Thyroid gland (tissue), 4 donors: ENCODE data around the gene TNIK.

ENCODE experiments used
- CTCF ChIP-seq, 6 experiments: fragments of 200-600 bp in 3 of 6; fragments of 450-650 bp in 3 of 6; sonication (generic) in 3 of 6; IDR thresholded peaks; one replicate each; pipeline ENCODE4 v1.5.1; 2016 to 2019; ENCODE audit warnings: antibody characterized with exemption in 6 of 6, mild to moderate bottlenecking in 2 of 6, inconsistent platforms in 1 of 6, moderate library complexity in 1 of 6
- POLR2A ChIP-seq, 2 donors: fragments of 450-650 bp; IDR thresholded peaks; one replicate each; pipeline ENCODE4 v1.6.1; 2017; ENCODE audit warnings: antibody characterized with exemption in 2 of 2, mild to moderate bottlenecking in 2 of 2, moderate library complexity in 1 of 2

GRCh38 chr3:171495413-171495812, 35.2 kb upstream of the TNIK start:
- TF ChIP-seq CTCF (IDR thresholded peaks at IDR 0.05) (no peak), POLR2A (IDR thresholded peaks at IDR 0.05) (no peak)
